ENCODE measurements around the gene GRPEL1. TPM values are rescaled to one million over a fixed set of nuclear protein-coding genes. Genes with fewer than 3 reads are reported as not detected.

The GRPEL1 gene
- total RNA-seq, 3 donors from 2014 or later (not counting 1 experiment from before 2014, with no cell fraction given) = 20.1 to 37.8 (median 36.8) TPM

DNA sequence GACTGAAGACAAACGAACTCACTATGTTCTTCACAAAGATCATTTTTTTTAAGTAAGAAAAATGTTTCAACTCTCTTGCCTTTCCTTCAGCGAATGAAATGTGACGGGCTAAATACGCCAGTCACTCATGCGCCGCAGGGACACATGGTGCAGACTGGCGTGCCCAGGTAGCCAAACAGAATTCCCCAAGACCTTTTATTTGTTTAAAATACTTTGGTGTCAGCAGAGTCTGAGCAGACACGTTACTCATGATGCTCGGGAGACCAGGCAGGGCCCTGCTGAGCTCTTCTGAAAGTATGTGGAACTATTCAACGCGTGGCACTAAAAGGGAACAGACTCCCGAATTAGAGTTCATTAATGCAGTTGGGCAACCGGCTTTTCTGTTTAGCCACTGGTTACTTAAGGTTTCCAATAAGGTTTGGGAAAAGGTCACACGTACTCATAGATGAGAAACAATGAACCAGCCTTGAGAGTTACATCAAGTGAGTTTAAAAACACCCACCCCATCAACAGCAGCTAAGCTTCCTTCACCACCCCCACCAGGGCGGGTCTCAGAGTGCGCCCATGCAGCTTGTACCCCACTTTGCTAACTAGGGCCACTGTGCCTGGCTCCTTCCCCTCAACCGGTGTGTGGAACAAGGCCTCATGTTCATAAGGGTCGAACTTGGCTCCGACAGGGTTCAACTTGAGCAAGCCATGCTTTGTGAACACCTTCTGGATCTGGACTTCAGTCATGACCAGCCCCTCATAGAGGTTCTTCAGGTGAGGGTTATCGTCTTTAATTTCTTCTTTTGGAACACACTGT is 7.3 kb downstream of the GRPEL1 start:
- no peak overlapping the region for H3K4me3 ChIP-seq (ENCODE audit: low read length)
- ATAC-seq (no peak), DNase-seq (no peak)
- Mint-ChIP-seq H3K27ac (no peak overlapping the region), H3K27me3 (ENCODE audit: low read depth in 2 of 2) (no peaks in the 10 kb centered on the region), H3K4me1 (peaks cover 0 to 8% of the 10 kb centered on the region in 2 donors), H3K36me3 (peaks cover 8% of the 10 kb centered on the region), H3K9me3 (no peaks in the 10 kb centered on the region), H3K4me3 (no peak overlapping the region)
- H3K27me3 ChIP-seq (ENCODE audit: control insufficient read depth, insufficient read depth, low read length) = no peaks in the 10 kb centered on the region
- TF ChIP-seq, protein P1, sequence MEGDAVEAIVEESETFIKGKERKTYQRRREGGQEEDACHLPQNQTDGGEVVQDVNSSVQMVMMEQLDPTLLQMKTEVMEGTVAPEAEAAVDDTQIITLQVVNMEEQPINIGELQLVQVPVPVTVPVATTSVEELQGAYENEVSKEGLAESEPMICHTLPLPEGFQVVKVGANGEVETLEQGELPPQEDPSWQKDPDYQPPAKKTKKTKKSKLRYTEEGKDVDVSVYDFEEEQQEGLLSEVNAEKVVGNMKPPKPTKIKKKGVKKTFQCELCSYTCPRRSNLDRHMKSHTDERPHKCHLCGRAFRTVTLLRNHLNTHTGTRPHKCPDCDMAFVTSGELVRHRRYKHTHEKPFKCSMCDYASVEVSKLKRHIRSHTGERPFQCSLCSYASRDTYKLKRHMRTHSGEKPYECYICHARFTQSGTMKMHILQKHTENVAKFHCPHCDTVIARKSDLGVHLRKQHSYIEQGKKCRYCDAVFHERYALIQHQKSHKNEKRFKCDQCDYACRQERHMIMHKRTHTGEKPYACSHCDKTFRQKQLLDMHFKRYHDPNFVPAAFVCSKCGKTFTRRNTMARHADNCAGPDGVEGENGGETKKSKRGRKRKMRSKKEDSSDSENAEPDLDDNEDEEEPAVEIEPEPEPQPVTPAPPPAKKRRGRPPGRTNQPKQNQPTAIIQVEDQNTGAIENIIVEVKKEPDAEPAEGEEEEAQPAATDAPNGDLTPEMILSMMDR (IDR thresholded peaks at IDR 0.05) = no peak
- H3K27ac ChIP-seq (ENCODE audit: low read length) = no peak overlapping the region
- intact Hi-C loops (cut with micrococcal nuclease) = no loop called here
- WGBS (ENCODE audit: insufficient coverage) = 96% methylated on average over 20 of the region's 20 CpGs
- no peaks in the 10 kb centered on the region for H3K4me1 ChIP-seq (ENCODE audit: control insufficient read depth, insufficient read depth, low read length)
- peaks cover 68% of the 10 kb centered on the region for H3K36me3 ChIP-seq (ENCODE audit: control insufficient read depth, insufficient read depth, low read length)
- H3K9me3 ChIP-seq (ENCODE audit: control insufficient read depth, insufficient read depth, low read length) = no peaks in the 10 kb centered on the region

DNA sequence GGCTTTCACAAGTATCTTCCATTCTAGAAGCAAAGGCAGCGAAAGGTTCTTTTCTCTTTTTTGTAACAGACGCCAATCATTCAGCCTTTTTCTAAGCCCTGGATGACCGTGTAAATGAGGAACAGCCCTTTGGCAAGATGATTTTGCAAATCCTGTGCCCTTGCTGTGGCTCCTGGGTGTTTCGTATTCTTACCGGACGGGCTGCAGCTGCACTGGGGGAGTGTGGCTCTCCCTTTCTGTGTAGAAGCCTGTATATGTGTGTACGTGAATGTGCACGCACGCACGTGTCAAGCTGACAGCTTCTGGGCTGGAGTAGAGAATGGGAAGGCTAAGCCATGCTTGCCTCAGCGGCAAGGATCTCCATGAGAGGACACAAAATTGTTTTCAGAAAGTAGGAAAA is 8.2 kb downstream of the GRPEL1 start:
- Histone ChIP-seq H3K4me3 (ENCODE audit: low read length) (no peak overlapping the region), H3K9me3 (ENCODE audit: control insufficient read depth, insufficient read depth, low read length) (no peaks in the 10 kb centered on the region), H3K36me3 (ENCODE audit: control insufficient read depth, insufficient read depth, low read length) (peaks cover 73% of the 10 kb centered on the region), H3K27me3 (ENCODE audit: control insufficient read depth, insufficient read depth, low read length) (no peaks in the 10 kb centered on the region), H3K27ac (ENCODE audit: low read length) (no peak overlapping the region), H3K4me1 (ENCODE audit: control insufficient read depth, insufficient read depth, low read length) (no peaks in the 10 kb centered on the region)
- TF ChIP-seq, protein P1 (IDR thresholded peaks at IDR 0.05) = no peak
- Mint-ChIP-seq H3K27me3 (ENCODE audit: low read depth in 2 of 2) (no peaks in the 10 kb centered on the region), H3K36me3 (peaks cover 8% of the 10 kb centered on the region), H3K27ac (no peak overlapping the region), H3K9me3 (no peaks in the 10 kb centered on the region), H3K4me1 (peaks cover 0 to 4% of the 10 kb centered on the region in 2 donors), H3K4me3 (no peak overlapping the region)
- DNase-seq = no peak
- WGBS (ENCODE audit: insufficient coverage) = 86% methylated on average over 11 of the region's 11 CpGs
- ATAC-seq = no peak
- intact Hi-C loops (cut with micrococcal nuclease) = no loop called here

DNA sequence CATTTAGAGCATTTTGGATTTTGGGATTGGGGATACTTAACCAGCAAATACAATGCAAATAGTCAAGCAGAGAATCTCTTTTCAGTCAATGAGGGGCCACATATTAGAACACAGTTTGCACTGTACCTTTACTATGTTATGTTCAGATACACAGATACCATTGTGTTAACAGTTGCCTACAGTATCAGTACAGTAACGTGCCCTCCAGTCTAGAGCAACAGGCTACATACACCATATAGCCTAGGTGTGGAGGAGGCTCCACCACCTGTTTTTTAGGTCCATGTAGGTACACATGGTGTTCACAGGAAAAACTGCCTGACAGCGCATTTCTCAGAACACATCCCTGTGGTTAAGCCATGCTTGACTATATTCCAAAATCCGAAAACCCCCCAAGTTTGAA is 9.1 kb downstream of the GRPEL1 start:
- 90% methylated on average over 3 of the region's 3 CpGs for WGBS (ENCODE audit: insufficient coverage)
- Mint-ChIP-seq H3K27ac (no peak overlapping the region), H3K4me1 (peaks cover 7% of the 10 kb centered on the region in 2 donors), H3K4me3 (no peak overlapping the region), H3K9me3 (no peaks in the 10 kb centered on the region), H3K36me3 (peaks cover 15% of the 10 kb centered on the region), H3K27me3 (ENCODE audit: low read depth in 2 of 2) (no peaks in the 10 kb centered on the region)
- H3K4me1 ChIP-seq (ENCODE audit: control insufficient read depth, insufficient read depth, low read length) = no peaks in the 10 kb centered on the region
- intact Hi-C loops (cut with micrococcal nuclease) = no loop called here
- peaks cover 76% of the 10 kb centered on the region for H3K36me3 ChIP-seq (ENCODE audit: control insufficient read depth, insufficient read depth, low read length)
- no peak overlapping the region for H3K4me3 ChIP-seq (ENCODE audit: low read length)
- no peaks in the 10 kb centered on the region for H3K9me3 ChIP-seq (ENCODE audit: control insufficient read depth, insufficient read depth, low read length)
- TF ChIP-seq, protein P1 (IDR thresholded peaks at IDR 0.05) = no peak
- DNase-seq (no peak), ATAC-seq (no peak)
- H3K27ac ChIP-seq (ENCODE audit: low read length) = no peak overlapping the region
- no peaks in the 10 kb centered on the region for H3K27me3 ChIP-seq (ENCODE audit: control insufficient read depth, insufficient read depth, low read length)

DNA sequence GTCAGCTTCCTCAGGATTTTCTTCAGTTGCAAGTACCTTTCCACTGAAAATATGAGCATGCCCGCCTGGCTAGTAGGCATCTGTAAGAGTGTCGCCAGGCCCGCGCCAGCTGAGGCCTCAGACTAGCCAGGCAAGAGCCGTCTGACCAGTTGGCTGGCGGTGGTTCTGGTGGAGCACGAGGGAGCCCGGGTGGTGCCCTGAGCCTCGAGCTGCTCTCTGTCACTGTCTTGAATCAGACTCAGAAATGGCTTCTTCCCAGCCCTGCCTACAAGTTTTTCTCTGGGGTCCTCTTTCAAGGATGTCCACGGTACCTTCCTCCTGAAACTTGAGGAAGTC is 11.9 kb downstream of the GRPEL1 start:
- Histone ChIP-seq H3K27ac (ENCODE audit: low read length) (no peak overlapping the region), H3K27me3 (ENCODE audit: control insufficient read depth, insufficient read depth, low read length) (no peaks in the 10 kb centered on the region), H3K9me3 (ENCODE audit: control insufficient read depth, insufficient read depth, low read length) (no peaks in the 10 kb centered on the region), H3K36me3 (ENCODE audit: control insufficient read depth, insufficient read depth, low read length) (peaks cover 59% of the 10 kb centered on the region), H3K4me1 (ENCODE audit: control insufficient read depth, insufficient read depth, low read length) (peaks cover 19% of the 10 kb centered on the region), H3K4me3 (ENCODE audit: low read length) (no peak overlapping the region)
- TF ChIP-seq, protein P1 (IDR thresholded peaks at IDR 0.05) = no peak
- peaks cover 8% of the 10 kb centered on the region for H3K36me3 Mint-ChIP-seq
- peaks cover 17 to 21% of the 10 kb centered on the region in 2 donors for H3K4me1 Mint-ChIP-seq
- intact Hi-C loops (cut with micrococcal nuclease) = no loop called here
- ATAC-seq = no peak
- no peak overlapping the region for H3K4me3 Mint-ChIP-seq
- H3K27me3 Mint-ChIP-seq (ENCODE audit: low read depth in 2 of 2) = no peaks in the 10 kb centered on the region
- WGBS (ENCODE audit: insufficient coverage) = 97% methylated on average over 10 of the region's 10 CpGs
- DNase-seq = no peak
- no peak overlapping the region for H3K27ac Mint-ChIP-seq
- H3K9me3 Mint-ChIP-seq = no peaks in the 10 kb centered on the region

Data from natural killer cell (primary cell).